Kidney epithelial cell (primary cell): ENCODE data around the gene AMIGO2. TPM values are rescaled to one million over a fixed set of nuclear protein-coding genes. Genes with fewer than 3 reads are reported as not detected.

ENCODE experiments used
- DNase-seq: peaks from one replicate; pipeline ENCODE4 v3.0.0-alpha.2; 2010; ENCODE audit warnings: low read depth
- H3K27me3 ChIP-seq: 2 replicates; pipeline ENCODE4 v1.6.0; 2011; ENCODE audit warnings: low read length; ENCODE audit not compliant: control insufficient read depth, insufficient read depth
- H3K36me3 ChIP-seq: 2 replicates; pipeline ENCODE4 v1.5.1; 2011; ENCODE audit warnings: low read length; ENCODE audit not compliant: control insufficient read depth, insufficient read depth
- H3K4me3 ChIP-seq: 2 replicates; pipeline ENCODE4 v1.5.1; 2011; ENCODE audit warnings: low read depth, mild to moderate bottlenecking, control low read depth, low read length
- CTCF ChIP-seq: IDR thresholded peaks from 2 replicates; pipeline ENCODE4 v1.5.1; 2011; ENCODE audit warnings: mild to moderate bottlenecking, moderate library complexity, low read length, control low read depth, inconsistent platforms; ENCODE audit not compliant: insufficient read depth, poor library complexity, severe bottlenecking
- total RNA-seq: library from RNA; depleted of rRNA; stranded (reverse); fragments of >200 nt; gene quantifications from 2 replicates; pipeline ENCODE4 v1.2.3, GENCODE V29; 2015

AMIGO2 gene
- total RNA-seq, 1 donor from 2014 or later = 284 TPM

DNA sequence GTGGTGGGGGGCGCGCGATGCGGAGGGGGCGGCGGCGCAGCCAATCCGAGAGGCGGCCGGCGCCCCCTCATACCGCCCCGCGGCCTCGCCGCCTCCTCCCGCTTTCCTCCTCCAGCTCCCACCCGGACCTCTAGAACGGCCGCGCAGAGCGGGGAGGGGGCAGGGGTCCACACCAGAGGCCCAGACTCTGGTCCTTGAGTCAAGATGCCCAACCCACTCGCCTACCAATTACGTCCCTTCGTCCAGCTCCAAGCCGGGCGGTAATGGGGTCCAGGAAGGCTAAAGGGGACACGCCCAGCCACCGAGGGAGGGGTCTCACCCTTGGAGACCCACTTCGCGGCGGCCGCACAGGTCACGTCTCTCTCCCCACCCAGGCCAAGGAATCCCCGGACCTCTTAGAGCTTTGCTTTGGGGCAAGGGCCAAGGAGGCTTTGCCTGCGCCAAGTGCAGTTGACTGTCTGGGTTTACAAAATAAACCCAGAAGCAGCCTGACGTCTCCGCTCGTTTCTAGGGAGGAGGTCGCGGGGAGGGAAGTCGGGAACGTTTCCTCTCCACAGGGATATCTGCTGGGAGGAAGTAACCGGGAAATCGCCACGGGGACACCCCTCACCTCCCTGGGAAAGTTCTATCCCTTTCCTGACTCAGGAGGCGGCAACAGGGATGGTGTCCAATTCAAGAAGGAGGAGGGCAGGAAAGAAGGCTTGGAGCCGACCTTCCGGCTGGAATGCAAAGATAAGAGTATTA is 394 bp upstream of the AMIGO2 start:
- no peak for DNase-seq
- no peaks in the 10 kb centered on the region for H3K36me3 ChIP-seq
- H3K27me3 ChIP-seq = no peaks in the 10 kb centered on the region
- TF ChIP-seq CTCF = no peak
- peak overlapping the region; percentile 68 for H3K4me3 ChIP-seq

DNA sequence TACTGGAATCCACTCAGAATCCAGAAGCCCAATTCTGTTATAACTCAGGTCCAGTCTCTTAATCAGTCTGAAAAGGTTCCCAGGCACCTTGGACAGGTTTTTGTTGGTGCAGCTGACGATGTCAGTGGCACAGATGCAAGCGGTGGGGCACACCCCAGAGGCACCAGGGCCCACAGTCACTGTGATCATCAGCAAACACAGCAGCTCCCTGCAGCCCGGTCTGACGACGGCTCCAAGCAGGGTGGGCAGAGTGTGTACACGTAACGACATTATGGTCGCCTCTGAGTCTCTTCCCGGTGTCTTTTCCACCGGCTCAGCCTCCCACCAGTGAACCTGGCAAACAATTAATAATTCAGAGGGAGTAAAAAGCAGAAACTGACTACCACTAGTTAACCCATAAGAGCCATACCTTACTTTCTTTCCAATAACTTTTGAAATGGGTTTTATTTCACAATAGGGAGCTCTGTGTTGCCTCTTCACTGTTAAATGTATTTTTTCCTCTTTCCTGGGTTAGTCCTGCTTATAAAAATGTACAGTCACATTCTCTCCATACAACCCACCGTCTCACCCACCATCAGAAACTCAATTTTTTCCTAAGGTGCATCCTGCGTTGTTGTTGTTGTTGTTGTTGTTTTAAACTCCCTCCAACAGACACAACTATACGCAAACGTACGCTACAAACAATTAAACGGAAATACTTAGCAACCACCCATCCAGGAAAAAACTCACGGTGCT is 859 bp downstream of the AMIGO2 start:
- Histone ChIP-seq H3K27me3 (no peaks in the 10 kb centered on the region), H3K4me3 (peak overlapping the region; percentile 68), H3K36me3 (no peaks in the 10 kb centered on the region)
- DNase-seq = no peak
- TF ChIP-seq CTCF = no peak

- peak overlapping the region; percentile 68 for H3K4me3 ChIP-seq
- H3K36me3 ChIP-seq = no peaks in the 10 kb centered on the region
- H3K27me3 ChIP-seq = no peaks in the 10 kb centered on the region
- no peak for TF ChIP-seq CTCF
- DNase-seq = no peak
Measured at GRCh38 chr12:47078086-47078395, 1.7 kb downstream of the AMIGO2 start.

DNA sequence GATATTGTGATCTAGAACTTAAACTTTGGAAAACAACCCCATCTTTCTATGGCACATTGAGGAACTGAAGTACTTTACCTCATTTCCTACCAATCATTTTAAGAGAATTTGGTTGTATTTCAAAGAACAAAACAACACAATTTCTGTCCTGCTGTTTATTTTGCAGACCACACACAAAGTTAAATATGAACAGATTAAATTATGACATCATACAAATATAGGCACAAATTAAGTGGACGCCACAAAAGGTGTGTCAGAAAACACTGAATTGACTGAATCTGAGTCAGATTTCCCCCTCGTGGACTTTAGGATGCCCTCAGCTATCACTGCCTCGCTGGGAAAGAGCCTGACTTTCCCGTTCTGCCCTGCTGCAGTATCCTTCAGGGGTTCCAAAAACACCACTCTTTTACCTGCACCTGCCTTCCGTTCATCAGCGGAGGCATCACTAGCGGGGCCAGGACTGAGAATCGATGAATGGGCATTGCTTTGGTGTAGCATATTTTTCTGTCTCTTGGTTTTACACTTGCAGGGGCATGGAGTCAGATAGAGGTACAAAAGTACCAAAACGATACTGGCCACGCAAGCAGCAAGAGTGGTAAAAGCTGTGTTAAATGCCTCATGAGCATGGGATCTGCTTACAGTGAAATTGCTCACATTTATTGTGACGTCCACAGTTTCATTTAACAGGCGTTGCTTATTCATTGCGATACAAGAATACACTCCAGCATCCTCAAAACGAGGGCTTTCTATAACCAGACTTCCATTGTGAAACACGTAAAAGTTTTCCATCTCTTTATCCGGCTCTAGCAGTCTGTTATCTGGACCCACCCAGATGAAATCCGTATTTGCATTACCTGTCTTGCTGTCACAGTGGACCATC is 2.3 kb downstream of the AMIGO2 start:
- Histone ChIP-seq H3K4me3 (peak overlapping the region; percentile 68), H3K36me3 (no peaks in the 10 kb centered on the region), H3K27me3 (no peaks in the 10 kb centered on the region)
- TF ChIP-seq CTCF = no peak
- DNase-seq = no peak

DNA sequence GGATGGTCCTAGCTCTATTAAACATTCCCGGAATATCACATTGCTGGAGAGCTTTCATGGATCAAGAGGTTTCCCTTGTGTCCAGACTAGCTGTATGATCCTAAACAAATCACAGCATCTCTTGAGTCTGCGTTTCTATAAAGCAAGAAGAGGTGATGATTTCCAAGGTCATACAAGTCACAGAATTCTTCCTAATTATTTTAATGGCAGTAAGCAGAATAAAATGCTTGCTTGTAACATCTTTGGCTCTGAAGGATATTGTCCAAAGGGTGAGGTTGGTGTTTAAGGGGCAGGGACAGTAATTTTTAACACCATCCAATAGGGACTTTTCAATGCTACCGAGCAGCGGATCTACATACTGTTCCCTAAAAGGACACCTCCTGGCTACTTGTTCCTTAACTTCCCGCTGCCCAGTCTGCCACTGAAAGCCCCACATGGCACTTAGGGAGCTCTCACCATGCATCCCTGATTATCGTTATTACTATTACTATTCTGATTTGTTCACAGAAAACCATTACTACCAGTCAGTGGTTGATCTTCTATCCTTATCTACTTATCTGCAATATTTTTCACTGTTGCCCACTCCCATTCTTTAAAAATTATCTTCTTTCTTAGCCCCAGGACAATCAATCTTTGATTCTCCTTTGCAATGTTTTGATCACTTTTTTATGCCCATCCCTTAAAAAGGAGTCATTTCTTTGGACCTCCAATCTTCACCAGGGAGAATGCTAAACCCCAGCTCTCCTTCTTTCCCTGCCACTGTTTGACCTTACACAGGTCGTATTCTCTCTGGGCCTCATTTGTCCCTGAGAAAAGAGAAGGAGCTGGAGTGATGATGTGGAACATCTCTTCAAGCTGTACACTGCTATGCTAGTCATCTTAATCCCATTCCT is 4.3 kb downstream of the AMIGO2 start:
- H3K4me3 ChIP-seq = peak overlapping the region; percentile 68
- no peak for TF ChIP-seq CTCF
- no peaks in the 10 kb centered on the region for H3K36me3 ChIP-seq
- no peaks in the 10 kb centered on the region for H3K27me3 ChIP-seq
- DNase-seq = no peak
